HG03354 (cell line): ENCODE results near the gene SSX2IP.
"Not testable (repeated sequence)": the region's sequence is repeated elsewhere in the genome, so short reads cannot be mapped to it uniquely, and the experiment has no call there.

Source experiments
- ATAC-seq: cut with Tn5 transposase; IDR thresholded peaks from one replicate; pipeline ENCODE4 v1.9.1; 2021; ENCODE audit warnings: mild to moderate bottlenecking; ENCODE audit not compliant: unreplicated experiment, poor library complexity, severe bottlenecking

The SSX2IP gene

DNA sequence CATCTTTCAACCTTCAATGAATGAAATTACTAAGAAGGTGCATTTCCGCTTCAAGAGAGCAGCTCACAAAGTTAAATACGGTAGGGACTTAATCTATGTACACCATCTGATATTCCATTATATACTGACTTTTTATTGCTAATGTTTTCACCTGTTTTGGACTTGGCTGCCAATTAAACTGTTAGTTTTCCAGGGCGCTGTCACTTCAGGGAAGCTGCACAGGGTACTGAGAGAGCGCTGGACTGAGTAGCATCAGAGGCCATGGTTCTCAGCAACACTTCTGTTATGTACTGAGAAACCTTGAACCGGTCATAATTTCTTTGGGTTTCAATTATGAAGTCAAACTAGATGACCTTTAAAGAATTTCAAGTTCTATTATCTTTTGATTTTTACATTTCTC lies 8.2 kb downstream of the SSX2IP start:
- no peak for ATAC-seq

DNA sequence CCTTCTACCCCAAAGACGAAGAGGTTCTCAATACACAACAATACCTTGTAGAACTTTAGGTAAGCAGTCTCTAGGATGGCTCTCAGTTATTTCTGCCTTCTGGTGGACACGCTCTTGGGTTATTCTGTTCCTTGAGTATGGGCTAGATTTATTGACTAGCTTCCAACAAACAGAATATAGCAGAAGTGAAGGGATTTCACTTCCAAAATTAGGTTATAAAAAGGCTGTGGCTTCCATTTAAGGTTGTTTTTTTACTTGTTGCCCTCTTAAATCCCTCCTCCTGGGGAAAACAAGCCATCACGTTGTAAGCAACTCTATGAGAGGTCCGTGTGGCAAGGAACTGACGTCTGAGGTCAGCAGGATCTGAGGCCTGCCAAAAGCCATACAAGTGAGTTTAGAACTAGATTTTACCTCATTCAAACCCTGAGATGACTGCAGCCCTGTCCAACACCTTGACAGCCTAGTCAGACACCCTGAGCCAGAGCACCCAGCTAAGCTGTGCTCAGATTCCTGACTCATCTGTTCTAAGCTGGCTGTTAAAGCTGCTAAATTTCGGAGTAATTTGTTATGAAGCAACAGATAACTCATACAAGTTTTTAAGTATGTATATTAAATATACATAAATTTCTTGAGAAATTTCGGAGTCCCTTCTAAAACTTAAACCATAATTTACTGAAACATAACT lies 12.7 kb downstream of the SSX2IP start:
- no peak for ATAC-seq

DNA sequence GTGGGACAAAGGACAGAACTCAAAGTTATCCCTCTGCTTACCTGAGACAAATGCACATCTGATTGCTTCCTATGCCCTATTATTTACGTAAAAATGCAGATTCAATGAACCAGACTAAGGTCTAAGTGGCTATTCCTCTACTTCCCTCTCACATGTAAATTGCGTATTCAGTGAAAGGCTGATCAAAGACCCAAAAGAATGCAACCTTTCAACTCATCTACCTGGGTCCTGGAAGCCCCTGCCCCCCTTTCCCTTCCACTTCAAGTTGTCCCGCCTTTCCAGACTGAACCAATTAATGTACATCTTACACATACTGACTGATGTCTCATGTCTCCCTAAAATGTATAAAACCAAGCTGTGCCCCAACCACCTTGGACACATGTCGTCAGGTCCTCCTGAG lies 14.6 kb downstream of the SSX2IP start:
- no peak for ATAC-seq

DNA sequence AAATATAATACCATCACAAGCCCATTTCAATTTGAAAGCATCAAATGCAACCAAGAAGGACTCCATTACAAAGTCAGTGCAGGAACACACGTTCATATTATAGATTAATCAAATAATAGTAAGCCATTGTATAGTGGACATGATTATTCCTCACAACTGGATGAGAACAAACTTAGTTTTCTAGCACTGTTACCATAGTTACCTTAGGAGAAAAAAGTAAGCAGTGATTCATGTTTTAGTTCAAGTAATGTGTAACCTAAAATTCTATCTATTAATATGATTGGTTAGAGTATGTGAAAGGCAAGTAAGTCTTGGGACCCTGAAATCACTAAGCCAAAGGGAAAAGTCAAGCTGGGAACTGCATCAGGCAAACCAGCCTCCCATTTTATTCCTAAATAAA lies 15.2 kb downstream of the SSX2IP start:
- no peak for ATAC-seq

DNA sequence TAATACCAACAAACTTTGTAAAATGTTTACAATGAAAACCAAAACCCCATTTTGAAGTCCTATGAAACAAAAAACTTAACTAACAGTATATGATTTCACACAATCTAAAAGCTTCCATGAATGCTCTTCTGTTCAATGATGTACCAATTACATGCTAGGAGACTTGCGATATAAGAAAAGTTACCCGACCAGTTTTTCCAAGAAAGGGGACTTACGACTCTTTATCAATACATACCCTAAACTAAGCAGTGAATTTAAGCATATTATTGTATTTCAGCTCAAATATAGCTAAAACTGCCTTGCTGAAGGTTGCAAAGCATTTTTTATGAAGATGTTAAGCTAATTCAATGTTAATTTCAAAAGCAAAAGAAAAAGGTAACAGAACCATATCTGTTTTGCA lies 15.6 kb downstream of the SSX2IP start:
- ATAC-seq, result no peak

DNA sequence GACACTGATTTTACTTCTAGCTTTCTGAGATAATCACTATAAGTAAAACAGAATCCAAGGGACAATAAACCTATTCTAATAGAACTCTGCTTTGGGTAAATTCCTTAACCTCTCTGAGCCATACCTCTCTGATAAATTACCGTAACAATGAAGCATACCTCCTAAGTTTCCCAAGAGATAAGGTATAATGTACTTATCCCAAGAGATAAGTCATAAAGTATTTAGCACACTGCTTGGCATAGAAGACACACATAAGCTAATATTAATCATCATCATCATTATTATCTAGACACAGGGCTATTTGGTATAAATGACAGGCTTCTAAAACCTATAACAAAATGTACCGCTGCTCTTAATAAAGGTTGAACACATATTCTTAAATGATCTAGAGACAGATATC lies 16.2 kb downstream of the SSX2IP start:
- ATAC-seq, result no peak

DNA sequence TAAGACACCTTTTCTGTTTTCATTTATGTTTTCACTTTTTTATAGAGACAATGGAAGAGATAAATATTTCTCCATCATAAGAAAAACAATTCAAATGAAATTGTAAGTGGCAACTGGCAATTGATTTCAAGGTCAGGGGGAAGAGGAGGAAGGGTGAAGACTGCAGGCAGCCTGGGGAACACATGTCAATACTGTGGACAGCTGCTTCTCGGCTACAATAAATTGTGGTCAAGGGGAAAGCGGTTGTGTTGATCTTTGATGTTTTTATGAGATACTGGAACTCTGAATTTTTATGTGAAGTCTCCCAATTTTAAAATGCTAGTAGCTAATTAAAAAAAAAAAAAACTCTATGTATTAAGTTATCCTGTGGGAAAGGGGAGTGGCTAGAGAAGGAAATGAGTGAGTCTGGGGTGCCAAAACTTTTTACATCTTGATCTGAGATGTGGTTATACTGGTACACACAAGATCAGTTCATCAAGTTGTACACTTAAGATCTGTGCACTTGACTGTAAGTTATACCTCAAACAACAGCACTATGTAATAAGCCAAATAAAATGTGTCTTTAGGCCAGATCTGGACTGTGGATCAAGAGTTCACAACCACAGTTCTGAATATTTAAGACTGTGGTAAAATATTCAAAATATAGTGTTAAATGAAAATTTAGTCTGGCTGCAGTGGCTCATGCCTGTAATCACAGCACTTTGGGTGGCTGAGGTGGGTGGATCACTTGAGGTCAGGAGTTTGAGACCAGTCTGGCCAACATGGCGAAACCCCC lies 18.0 kb downstream of the SSX2IP start:
- ATAC-seq, result no peak

DNA sequence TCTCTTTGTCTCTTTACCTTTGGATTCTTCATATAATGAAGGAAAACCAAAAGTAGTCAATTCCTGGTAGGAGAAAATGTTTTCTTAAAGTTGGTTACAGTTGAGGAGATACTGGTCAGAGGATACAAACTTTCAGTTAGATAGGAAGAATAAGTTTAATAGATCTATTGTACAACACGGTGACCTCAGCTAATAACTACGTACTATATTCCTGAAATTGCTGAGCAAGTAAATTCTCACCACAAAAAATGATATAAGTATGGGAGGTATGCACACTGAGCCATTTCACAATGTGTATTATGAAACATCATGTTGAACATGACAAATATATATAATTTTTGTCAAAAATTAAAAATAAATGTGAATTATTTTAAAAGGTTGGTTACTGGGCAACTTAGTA lies 20.4 kb downstream of the SSX2IP start:
- ATAC-seq, result no peak

DNA sequence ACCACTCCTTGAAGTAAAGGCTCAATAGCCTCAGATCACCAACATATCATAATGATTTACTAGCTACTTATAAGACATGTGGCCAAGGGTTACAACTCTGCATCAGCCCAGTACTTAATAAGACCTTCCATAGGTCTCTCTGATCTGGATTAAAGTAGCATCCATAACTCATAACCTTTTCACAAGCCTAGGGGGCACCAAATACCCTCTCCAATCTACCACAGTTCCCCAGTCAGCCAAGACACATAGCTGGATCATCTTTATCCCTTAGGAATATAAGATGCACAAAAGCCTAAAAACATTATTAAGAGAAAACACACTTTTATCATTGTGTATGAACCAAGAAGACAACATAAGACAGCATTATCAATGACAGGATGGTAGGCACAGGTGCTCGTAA lies 22.1 kb downstream of the SSX2IP start:
- no peak for ATAC-seq

DNA sequence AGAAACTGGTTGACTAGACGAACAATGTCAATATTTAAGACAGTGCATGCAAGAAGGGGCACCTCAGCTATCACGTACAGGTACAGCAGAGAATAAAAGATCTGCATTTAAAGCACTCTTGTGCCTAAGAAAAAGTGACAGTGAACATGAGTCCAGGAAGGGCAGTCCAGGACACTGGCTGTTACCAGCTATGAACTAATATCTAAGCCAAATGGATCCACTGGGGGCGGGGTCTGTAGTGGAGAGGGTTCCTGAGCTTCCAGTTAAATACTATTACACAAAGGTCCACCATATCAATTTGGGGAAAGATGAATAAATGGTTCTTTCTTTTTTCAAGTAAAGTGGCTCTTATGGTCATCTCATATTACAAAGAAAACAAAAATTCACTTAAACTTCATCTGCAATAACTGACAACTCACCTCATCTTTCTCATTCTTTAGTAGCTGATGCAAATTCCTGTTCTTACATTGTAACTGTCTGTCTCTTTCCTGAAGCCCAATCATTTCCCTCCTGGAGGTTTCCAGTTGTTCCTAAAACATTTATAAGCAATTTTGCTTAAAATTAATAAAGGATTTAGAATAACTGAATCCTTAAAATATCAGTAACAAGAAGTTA lies 24.5 kb downstream of the SSX2IP start:
- no peak for ATAC-seq

DNA sequence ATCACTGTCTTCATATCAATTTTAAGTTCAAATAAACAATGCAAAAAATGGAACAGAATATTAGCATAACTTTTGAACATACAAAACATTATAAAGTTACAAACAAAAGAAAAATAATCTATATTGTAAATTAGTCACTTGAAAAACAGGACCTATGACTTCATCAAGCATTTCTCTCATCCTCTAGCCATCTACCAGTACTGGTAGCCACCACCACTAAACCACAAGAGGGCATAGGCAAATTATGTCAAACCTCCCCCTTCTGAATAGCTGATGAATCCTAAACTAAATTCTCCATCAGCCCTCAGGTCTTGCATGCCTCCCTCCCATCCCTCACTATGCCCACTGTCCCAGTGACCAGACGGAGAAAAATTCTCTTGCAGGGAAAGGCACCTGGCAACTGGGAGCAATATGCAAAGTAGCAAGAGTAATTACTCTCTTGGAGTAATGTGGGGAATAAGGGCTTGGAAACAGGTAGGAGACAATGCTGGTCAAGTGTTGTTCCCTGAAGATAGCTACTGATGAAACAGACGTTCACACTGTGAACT lies 37.1 kb downstream of the SSX2IP start:
- no peak for ATAC-seq

DNA sequence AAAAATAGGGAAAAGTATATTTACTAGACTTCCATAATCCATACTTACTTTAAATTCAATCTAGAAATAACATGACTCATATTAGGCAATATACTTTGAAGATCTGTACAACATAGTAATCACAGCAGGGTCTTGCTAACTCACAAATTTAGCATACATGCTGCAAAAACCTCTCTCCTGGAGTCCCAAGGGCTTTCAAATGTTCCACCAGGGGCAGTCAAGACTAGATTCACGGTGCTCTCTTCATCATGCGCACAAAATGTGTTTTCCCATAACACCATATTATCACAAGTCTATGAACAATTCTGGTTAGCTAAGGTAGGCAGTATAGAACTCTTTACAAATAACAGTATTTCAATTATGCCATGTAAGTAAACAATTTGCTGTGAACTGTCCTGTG lies 45.8 kb downstream of the SSX2IP start:
- ATAC-seq, result no peak

DNA sequence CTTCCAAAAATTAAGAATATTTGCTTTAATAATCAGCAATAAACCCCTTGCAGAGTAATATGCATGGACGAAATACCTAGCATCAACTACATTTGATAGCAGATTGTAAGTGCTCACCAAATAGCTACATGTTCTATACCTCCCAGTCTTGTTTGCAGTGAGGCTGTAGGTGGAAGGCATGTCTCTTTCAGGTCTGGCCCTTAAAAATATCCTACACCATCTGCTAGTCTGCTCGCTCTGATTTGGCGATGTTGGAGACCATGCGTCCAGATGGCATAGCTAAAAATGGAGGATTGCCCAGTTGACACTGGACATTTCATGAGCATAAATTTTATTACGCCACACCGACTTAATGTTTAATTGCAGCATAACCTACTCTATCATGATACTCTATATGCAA lies 47.1 kb downstream of the SSX2IP start:
- ATAC-seq, result no peak

DNA sequence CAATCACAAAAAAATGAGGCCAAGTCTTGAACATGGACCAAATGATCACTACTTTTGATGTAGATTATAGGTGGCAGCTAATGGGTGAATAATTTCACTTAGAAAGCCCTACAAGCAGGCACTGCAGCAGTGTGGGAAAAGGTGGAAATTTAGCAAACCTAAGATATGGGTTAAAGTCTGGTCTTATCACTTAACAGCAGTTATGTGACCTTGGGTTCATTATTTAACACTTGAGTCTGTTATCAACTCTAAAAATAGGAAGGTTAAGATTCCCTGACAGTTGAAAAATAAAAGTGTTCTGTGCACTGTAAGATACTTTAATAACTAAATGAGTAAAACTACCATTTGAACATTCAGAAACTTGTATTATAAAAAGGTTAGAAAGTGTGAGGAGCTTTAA lies 47.5 kb downstream of the SSX2IP start:
- no peak for ATAC-seq

DNA sequence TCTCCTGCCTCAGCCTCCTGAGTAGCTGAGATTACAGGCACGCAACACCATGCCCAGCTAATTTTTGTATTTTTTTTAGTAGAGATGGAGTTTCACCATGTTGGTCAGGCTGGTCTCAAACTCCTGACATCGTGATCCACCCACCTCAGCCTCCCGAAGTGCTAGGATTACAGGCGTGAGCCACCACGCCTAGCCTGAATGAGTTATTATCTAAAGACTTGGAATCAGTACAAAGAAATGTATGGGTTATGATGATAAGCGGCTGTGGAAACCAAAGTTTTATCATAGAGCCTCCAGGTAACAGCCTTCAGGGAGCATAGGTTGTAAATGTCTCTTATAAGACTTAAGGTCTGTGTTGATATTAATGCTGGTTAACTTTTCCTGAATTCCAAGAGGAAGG lies 50.5 kb downstream of the SSX2IP start:
- not testable (repeated sequence) for ATAC-seq

DNA sequence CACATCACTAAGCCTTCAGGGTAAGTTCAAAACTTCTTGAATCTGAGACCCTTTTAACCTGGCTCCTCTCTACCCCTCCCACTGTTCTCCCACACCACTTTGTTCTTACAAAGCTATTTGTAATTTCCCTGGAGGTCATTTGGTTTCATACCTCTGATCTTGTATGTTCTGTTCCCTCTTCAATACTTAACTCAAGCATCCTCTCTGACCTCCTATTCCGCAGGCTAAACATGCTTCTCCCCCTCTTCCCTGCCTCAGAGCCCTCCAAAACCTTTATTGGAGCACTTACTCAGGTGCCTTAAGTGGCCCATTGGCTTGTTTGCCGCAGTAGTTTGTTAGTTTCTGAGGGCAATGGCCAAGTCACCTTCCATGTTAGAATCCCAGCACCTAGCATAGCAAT lies 54.8 kb downstream of the SSX2IP start:
- no peak for ATAC-seq

DNA sequence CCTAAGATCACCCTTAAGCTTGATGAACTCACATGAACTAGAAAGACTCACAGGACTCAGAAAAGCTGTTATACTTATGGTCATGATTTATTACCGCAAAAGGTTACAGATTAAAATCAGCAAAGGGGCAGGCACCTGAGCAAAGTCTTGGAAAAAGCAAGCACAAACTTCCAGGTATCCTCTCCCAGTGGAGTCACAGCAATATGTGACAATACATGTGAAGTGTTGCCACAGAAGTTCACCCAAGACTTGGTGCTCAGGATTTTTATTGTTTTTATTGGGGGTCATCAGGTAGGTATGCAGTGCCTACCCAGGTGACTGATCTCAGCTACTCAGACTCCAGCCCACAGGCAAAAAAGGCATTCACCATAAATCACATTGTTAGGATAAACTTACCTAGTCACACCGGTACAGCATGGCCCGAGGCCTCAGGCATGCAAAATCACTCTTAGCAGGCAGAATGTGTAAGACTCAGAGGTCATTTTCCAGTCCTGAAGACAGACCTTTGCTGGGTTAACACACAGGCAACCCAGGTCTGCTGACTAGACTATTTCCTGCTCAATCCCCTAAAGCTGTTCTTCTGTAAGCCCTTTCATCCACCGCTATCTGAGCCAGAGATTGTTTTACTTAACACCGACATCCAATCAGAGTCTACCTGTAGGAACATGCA lies 55.6 kb downstream of the SSX2IP start:
- no peak for ATAC-seq

DNA sequence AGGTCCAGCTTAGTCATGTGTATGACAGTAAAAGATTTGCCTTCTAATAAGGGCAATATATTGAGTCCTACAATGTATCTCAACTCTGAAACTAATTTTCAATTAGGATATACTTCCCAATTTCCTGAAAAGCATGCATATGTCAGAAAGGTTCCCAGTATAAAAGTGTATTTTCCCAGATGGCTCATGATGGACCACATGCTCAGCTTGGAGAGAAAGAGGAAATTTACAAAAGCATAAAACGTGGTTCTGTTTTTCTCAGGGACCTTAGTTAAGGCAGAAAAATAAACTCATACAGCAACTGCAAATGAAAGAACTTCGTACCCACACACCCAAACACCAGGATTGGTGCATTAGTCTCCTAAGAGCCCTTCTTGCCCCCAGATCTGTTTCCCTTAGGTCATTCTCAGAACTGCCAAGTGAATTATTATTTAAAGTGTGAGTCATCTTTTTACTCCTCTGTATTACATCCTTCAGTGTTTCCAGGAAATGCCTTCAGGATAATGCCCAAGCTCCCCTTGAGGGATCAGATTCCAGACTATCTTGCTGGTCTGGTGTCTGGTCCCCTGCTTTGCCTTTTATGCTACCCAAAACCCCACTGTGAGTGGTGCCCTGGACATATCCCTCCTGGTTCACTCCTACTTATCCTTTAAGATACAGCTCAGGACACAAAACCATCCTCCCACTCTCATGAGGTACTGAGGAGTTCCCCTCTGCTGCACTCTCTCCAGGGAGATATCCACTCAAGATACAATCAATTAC lies 57.4 kb downstream of the SSX2IP start:
- ATAC-seq, result peak; percentile 82

DNA sequence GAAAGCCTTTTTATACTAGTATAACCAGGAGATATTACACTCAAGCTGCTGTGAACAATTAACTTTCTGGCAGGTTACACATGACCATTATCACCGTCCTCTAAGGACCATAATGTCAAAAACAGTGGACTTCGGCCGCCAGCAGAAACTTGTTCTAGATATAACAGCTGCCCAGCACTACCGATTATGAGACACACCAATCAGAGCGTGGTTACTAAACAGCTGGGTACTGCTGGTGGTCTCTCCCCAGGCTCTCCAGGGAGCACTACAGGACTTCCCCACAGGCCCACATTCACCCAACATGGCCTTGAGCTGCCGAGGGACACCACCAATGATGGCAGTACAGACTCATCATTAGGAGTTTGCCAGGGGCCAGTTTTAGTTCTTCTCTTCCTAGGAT lies 58.1 kb downstream of the SSX2IP start:
- no peak for ATAC-seq

DNA sequence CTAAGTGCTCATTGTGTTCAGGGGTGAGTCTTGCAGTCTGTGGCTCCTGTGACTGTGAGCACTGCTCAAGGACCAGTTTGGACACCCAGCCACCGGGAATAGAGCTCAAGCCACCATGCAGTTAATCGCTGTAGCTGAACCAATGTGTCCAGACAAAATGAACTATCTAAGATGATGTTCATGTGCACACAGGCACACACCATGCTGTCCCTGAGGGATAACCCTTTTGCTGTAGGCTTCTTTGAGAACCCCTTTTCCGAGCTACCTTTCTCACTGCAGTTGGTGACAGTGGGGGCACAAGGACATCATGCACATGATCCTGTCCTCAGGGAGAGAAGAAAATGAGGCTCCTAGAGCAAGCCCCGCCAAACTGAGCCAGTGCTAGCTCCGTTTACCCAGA lies 65.4 kb downstream of the SSX2IP start:
- ATAC-seq, result no peak
